22Rv1 (cell line): ENCODE results near the gene AUTS2.

Experiments used
- ZFX ChIP-seq: fragments of 450-650 bp; IDR thresholded peaks from 2 replicates; pipeline ENCODE4 v1.6.1; 2017; ENCODE audit warnings: antibody characterized with exemption, borderline replicate concordance
- TF ChIP-seq, protein P1 (sequence below): fragments of 450-650 bp; IDR thresholded peaks from 2 replicates; pipeline ENCODE4 v1.5.1; 2017; ENCODE audit warnings: mild to moderate bottlenecking

DNA sequence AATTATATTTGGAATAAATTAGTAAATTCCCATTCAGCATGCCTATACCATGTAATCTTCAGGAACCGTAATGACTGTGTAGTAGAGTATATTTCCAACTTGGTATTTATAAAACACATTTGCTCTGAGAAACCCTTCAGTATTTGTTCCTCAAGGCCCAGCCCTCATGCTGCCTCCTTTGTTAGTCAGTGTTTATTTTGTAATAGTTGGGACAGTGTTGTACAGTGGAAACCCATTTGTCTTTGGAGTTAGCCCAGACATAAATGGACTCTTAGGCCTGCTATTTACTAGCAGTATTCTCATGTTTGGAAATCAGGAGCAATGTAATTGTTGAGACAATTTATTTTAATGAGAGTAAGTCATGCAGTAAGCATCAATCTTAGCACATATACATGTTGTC, 686.9 kb downstream of the AUTS2 start:
- TF ChIP-seq, protein P1, sequence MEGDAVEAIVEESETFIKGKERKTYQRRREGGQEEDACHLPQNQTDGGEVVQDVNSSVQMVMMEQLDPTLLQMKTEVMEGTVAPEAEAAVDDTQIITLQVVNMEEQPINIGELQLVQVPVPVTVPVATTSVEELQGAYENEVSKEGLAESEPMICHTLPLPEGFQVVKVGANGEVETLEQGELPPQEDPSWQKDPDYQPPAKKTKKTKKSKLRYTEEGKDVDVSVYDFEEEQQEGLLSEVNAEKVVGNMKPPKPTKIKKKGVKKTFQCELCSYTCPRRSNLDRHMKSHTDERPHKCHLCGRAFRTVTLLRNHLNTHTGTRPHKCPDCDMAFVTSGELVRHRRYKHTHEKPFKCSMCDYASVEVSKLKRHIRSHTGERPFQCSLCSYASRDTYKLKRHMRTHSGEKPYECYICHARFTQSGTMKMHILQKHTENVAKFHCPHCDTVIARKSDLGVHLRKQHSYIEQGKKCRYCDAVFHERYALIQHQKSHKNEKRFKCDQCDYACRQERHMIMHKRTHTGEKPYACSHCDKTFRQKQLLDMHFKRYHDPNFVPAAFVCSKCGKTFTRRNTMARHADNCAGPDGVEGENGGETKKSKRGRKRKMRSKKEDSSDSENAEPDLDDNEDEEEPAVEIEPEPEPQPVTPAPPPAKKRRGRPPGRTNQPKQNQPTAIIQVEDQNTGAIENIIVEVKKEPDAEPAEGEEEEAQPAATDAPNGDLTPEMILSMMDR = no peak
- no peak for TF ChIP-seq ZFX
